ENCODE results near the gene FAM222B.
"Not testable (repeated sequence)": the region's sequence is repeated elsewhere in the genome, so short reads cannot be mapped to it uniquely, and the experiment has no call there.

The FAM222B gene

GRCh38 chr17:28722417-28723158 is 120.0 kb downstream of the FAM222B start:
- peak overlapping the region; percentile 93 for H3K27ac ChIP-seq (ENCODE audit: low read depth, low read length)
- no peaks in the 10 kb centered on the region for H3K9me3 ChIP-seq (ENCODE audit: control insufficient read depth, insufficient read depth, low read length)
- peaks cover 60% of the 10 kb centered on the region for H3K36me3 ChIP-seq (ENCODE audit: control insufficient read depth, low read length)
- H3K4me1 ChIP-seq (ENCODE audit: control insufficient read depth, low read length), result peaks cover 59% of the 10 kb centered on the region
- H3K9me2 ChIP-seq (replicated peaks; ENCODE audit: control insufficient read depth, low read length), result no peaks in the 10 kb centered on the region
- peak overlapping the region; percentile 98 for H3K4me3 ChIP-seq (ENCODE audit: low read length)
- peaks cover 57% of the 10 kb centered on the region for H3K79me2 ChIP-seq (ENCODE audit: control insufficient read depth, low read length)
- TF ChIP-seq EZH2phosphoT487 (IDR thresholded peaks at IDR 0.05; ENCODE audit: borderline replicate concordance, low read length) (no peak), CTCF (IDR thresholded peaks at IDR 0.05; ENCODE audit: low read depth, low read length, poor library complexity, severe bottlenecking) (no peak)
- peaks cover 58% of the 10 kb centered on the region for H3F3A ChIP-seq (ENCODE audit: control insufficient read depth, insufficient read depth)
- H4K20me1 ChIP-seq (ENCODE audit: control insufficient read depth, insufficient read depth, low read depth, low read length), result peaks cover 22% of the 10 kb centered on the region
- H3K4me2 ChIP-seq (ENCODE audit: low read length), result peak overlapping the region; percentile 100
- H3K27me3 ChIP-seq (ENCODE audit: control insufficient read depth, low read length), result 0 out of 2 replicates have a peak, but pooled peaks cover 3% of the 10 kb centered on the region

GRCh38 chr17:28720997-28721329 is 121.6 kb downstream of the FAM222B start:
- not testable (repeated sequence) for H3K9me2 ChIP-seq (replicated peaks; ENCODE audit: control insufficient read depth, low read length); H3K27me3 ChIP-seq (ENCODE audit: control insufficient read depth, low read length); H3K9me3 ChIP-seq (ENCODE audit: control insufficient read depth, insufficient read depth, low read length)
- Histone ChIP-seq H3K27ac (ENCODE audit: low read depth, low read length) (peak overlapping the region; percentile 93), H3K79me2 (ENCODE audit: control insufficient read depth, low read length) (peaks cover 59% of the 10 kb centered on the region), H3K4me3 (ENCODE audit: low read length) (peak overlapping the region; percentile 98), H3K4me2 (ENCODE audit: low read length) (peak overlapping the region; percentile 100), H3K36me3 (ENCODE audit: control insufficient read depth, low read length) (peaks cover 60% of the 10 kb centered on the region), H3F3A (ENCODE audit: control insufficient read depth, insufficient read depth) (peaks cover 58% of the 10 kb centered on the region), H4K20me1 (ENCODE audit: control insufficient read depth, insufficient read depth, low read depth, low read length) (peaks cover 22% of the 10 kb centered on the region), H3K4me1 (ENCODE audit: control insufficient read depth, low read length) (peaks cover 54% of the 10 kb centered on the region)

- Histone ChIP-seq H4K20me1 (ENCODE audit: control insufficient read depth, insufficient read depth, low read depth, low read length) (peaks cover 22% of the 10 kb centered on the region), H3K36me3 (ENCODE audit: control insufficient read depth, low read length) (peaks cover 55% of the 10 kb centered on the region), H3K27me3 (ENCODE audit: control insufficient read depth, low read length) (peaks cover 3% of the 10 kb centered on the region; the same call in 1 of the 2 replicates), H3F3A (ENCODE audit: control insufficient read depth, insufficient read depth) (peaks cover 54% of the 10 kb centered on the region), H3K79me2 (ENCODE audit: control insufficient read depth, low read length) (peaks cover 54% of the 10 kb centered on the region), H3K9me2 (replicated peaks; ENCODE audit: control insufficient read depth, low read length) (no peaks in the 10 kb centered on the region), H3K4me3 (ENCODE audit: low read length) (peak overlapping the region; percentile 98), H3K27ac (ENCODE audit: low read depth, low read length) (peak overlapping the region; percentile 93), H3K4me1 (ENCODE audit: control insufficient read depth, low read length) (peaks cover 50% of the 10 kb centered on the region), H3K9me3 (ENCODE audit: control insufficient read depth, insufficient read depth, low read length) (no peaks in the 10 kb centered on the region), H3K4me2 (ENCODE audit: low read length) (peak overlapping the region; percentile 100)
- TF ChIP-seq CTCF (IDR thresholded peaks at IDR 0.05; ENCODE audit: low read depth, low read length, poor library complexity, severe bottlenecking) (peak; percentile 44), EZH2phosphoT487 (IDR thresholded peaks at IDR 0.05; ENCODE audit: borderline replicate concordance, low read length) (no peak)
These were observed 122.2 kb downstream of the FAM222B start for GRCh38 chr17:28720247-28720996.

GRCh38 chr17:28719021-28719433 is 123.6 kb downstream of the FAM222B start:
- peaks cover 42% of the 10 kb centered on the region for H3K36me3 ChIP-seq (ENCODE audit: control insufficient read depth, low read length)
- H3K27me3 ChIP-seq (ENCODE audit: control insufficient read depth, low read length), result peaks cover 3% of the 10 kb centered on the region; the same call in 1 of the 2 replicates
- H3K4me3 ChIP-seq (ENCODE audit: low read length), result peak overlapping the region; percentile 98
- TF ChIP-seq EZH2phosphoT487 (IDR thresholded peaks at IDR 0.05; ENCODE audit: borderline replicate concordance, low read length), result no peak
- no peak for TF ChIP-seq CTCF (IDR thresholded peaks at IDR 0.05; ENCODE audit: low read depth, low read length, poor library complexity, severe bottlenecking)
- peaks cover 36% of the 10 kb centered on the region for H3K4me1 ChIP-seq (ENCODE audit: control insufficient read depth, low read length)
- peaks cover 19% of the 10 kb centered on the region for H4K20me1 ChIP-seq (ENCODE audit: control insufficient read depth, insufficient read depth, low read depth, low read length)
- H3K27ac ChIP-seq (ENCODE audit: low read depth, low read length), result peak overlapping the region; percentile 93
- H3K79me2 ChIP-seq (ENCODE audit: control insufficient read depth, low read length), result peaks cover 50% of the 10 kb centered on the region
- H3K9me3 ChIP-seq (ENCODE audit: control insufficient read depth, insufficient read depth, low read length), result no peaks in the 10 kb centered on the region
- H3K9me2 ChIP-seq (replicated peaks; ENCODE audit: control insufficient read depth, low read length), result no peaks in the 10 kb centered on the region
- peaks cover 40% of the 10 kb centered on the region for H3F3A ChIP-seq (ENCODE audit: control insufficient read depth, insufficient read depth)
- peak overlapping the region; percentile 100 for H3K4me2 ChIP-seq (ENCODE audit: low read length)

All from DOHH2 (cell line).